Middle frontal gyrus (tissue), 1 donor: Measurements from ENCODE around the gene HIBADH.
A peak's percentile ranks its signal among the peaks of the same experiment; 100 is the strongest.

Experiments
- DNase-seq: peaks from one replicate; pipeline ENCODE4 v3.0.0-alpha.2; 2015; ENCODE audit warnings: low spot score; ENCODE audit errors: extremely low spot score

HIBADH gene

DNA sequence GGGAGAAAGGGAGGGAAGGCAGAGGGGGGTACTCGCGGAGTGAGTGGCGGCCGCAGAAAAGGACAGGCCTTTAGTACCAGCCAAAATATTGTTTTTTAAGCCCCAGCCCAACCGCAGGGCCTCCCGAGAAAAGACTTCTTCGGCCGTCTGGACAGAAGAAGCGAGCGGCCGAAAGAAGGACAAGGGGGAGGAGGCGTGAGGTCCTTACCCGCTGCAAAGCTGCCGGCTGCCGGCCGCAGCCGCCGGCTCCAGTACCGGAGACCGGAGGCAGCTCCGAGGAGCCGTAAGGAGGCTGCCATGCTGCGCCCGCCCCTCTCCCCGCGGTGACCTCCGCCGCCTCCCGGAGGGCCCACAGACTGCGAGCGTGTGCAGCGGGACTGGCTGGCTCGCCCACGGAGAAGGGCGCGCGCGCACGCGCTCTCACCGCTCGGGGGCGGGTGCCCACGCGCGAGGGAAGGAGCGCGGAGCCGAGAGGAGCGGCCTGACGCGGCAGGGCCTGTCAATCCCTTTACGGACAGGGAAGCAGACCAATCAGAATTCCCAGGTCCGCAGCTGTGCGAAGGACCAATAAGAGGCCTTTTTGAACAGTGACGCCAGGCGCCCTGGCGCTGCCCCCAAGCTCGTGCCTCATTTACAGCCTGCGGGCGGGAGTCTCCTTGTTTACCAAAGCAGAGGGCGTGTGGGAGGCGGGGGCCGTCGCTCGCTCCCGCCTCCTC is at the start of gene HIBADH:
Gene HIBADH (minus strand): TSS at position 394 of the 716 bp plus-strand sequence. CDS start 95 bp downstream, at position 299.
- peak; percentile 98 for DNase-seq

DNA sequence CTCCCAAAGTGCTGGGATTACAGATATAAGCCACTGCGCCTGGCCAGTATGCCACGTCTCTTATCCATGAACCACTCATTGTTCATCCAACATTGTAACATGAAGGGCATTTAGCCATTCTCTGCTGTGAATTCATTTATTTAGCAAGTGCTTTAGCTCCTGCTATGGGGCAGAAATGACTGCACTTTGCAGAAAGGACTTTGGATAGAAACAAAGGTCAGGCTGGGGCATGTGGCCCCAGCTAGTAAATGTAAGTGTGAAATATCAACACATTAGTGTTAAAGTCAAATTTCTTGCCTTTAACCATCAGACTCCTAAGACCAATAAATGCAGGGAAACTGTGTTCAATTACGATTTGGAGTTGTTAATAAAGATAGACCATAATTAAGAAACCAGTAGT is 49.5 kb upstream of the HIBADH start:
- no peak for DNase-seq

DNA sequence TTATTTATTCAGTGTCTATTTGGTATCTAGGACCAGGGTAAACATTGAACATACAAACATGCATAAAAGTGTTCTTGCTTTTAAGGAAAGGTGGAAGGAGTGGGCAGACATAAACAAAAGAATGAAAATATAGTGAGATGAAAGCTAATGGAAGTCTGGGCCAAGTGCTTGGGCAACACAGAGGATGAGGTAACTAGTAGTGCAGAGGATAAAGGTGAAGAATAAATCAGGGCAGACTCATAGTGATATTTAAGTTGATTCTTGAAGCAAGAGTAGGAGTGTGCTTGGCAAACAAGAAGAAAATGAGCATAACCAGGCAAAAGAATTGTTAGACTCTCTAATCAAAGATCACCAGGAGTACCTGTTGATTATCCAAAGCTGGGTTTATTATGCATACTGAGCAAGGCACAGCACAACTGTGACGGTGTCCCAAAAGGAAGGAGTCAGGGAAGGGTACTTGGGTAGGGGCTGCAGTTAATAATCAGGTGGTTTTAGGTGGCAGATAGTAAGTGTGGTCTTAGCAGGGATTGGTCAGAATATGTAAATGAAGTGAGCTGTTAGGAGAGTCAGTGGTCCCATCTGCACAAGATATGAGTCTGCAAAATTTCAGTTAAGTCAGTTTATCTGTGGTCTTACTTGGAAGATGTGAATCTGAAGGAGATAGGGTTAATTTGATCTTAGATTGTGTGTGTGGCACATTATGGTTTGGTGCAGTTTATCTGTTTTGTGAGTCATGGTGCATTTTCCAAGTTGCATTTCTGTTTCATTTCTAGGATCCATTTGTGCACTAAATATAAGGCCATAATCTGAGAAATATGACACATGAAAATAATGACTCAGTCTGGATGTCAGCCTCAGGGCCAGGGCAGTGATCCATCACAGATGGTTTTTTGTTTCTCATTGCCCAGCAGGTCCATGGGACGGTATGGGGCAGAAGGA is 46.7 kb upstream of the HIBADH start:
- no peak for DNase-seq

DNA sequence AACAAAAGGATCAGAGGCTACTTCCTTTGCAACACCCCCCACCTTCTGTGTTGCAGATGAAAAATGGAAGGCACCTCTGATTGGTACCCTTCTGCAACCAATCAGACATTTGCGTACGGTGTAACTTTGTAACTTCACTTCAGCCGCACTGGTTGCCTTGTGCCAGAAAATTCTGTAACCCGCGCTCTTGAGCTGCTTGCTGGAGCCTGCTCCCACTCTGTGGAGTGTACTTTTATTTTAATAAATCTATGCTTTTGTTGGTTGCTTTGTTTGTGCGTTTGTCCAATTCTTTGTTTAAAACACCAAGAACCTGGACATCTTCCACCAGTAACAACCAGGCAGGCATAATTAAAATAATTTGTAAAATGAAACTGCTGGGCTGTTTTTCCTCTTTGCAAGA is 45.8 kb upstream of the HIBADH start:
- DNase-seq: no peak

DNA sequence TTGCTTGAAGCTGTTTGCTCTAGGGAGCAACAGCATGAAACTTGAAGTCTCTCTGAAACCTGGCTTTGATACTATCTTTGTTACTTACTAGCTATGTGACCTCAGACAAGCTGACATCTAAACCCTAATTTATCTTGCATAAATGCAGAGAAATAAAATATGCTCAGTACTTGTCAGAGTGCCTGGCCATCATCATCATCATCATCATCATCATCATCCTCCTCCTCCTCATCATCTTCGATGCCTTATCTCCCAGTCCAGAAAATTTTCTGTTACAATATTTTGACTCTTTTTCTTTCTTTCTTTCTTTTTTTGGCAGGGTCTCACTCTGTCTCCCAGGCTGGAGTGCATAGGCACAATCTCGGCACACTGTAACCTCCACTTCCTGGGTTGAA is 42.5 kb upstream of the HIBADH start:
- DNase-seq: no peak

DNA sequence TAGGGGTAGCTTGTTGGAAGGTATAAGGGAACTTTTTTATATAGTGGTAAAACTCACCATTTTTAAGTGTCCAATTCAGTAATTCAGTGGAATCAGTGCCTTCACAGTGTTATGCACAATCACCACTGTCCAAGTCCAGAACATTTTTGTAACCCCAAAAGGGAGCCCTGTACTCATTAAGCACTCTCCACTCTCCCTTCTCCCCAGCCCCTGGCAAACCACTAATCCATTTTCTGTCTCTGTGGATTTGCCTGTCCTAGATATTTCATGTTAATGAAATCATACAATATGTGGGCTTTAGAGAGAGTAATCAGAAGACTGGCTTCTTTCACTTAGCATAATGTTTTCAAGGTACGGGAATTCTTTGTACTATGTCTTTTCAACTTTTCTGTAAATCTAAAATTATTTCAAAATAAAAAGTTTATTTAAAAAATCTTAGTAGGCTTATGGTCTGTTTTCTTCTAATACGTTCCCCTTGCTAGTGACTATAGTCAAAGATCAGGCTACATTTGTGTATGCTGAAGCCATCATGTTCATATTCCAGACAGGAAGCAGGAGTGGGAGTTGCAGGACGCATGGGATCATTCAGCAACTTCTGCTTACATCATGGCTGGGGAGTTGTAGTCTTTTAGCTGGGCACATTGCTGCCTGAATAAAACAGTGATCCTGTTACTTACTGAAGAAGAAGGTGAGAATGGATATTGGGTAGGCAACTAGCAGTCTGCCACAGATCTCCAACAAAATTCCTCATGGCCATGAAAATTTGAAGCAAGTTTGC is 41.9 kb upstream of the HIBADH start:
- no peak for DNase-seq

DNA sequence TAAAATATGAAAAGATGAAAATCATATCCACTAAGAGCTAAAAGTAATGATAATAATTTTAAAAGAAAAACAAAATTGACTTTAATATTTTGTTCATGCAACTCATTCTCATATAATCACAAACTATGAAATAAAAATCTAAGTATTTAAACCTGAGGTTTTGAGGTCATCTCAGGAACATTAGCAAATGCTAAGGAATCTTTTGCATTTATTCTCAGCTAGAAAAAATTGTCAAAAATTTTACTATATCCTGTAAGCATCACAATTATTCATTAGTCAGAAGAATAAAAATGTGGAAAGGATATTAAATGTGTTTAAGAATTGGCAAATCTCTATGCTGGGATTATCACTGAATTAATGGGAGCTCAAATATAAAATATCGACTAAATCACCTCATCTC is 40.5 kb upstream of the HIBADH start:
- no peak for DNase-seq

DNA sequence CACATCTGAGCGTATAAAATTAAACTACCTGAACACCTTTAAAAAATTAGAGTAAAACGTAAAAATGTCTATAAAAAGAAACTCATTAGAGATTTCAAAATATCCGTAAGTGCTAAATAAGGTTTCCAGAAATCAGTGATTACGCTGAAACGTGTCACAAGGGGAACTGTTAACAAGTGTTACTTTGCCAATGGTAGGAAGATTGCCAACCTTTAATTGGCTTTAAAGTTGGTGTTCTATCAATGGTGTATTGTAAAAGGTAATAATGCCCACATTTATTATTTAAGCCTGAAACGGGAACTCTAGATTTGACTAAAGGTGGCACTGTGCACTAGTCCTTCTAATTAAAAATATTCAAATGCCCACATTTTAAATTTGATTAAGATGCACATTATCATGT is 37.8 kb upstream of the HIBADH start:
- DNase-seq: no peak

DNA sequence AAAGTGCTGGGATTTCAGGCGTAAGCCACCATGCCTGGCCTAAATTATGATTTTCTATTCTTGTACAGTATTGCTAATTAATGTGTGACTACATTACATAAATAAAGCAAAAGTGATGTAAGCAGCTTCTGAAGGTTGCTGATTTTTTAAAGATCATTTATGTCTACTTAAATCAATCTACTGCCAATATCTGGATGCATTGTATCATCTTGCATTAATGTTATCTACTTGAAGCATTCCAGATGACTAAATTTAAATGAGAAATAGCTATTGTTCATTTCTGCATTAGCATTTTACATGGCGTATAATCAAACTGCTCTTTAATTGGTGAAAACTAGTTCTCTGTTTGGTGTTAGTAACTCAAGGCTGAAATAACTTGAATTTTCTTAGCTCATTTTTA is 37.1 kb upstream of the HIBADH start:
- no peak for DNase-seq

DNA sequence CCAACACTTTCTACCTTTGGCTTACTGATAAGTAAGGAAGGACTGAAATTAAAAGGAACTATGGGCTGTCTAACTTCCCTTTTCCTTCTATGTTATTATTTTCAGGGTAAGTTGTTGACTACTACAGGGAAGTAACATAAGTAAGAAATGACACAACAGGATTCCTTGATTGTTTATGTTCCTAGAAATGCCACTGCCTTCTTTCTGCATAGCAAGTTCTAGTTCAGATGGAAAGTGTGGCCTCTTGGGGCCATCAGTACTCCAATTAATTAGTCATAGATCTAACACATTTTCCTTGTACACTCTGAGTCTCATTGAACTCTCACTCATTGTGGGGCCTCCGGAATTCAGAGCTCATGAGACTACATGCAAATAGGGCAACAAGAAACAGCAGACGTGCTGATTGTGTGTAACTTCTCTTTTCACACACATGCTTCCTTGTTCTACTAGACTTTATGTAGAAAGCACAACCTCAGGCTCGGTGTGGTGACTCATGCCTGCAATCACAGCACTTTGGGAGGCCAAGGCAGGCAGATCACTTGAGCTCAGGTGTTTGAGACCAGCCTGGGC is 35.3 kb upstream of the HIBADH start:
- DNase-seq: no peak

DNA sequence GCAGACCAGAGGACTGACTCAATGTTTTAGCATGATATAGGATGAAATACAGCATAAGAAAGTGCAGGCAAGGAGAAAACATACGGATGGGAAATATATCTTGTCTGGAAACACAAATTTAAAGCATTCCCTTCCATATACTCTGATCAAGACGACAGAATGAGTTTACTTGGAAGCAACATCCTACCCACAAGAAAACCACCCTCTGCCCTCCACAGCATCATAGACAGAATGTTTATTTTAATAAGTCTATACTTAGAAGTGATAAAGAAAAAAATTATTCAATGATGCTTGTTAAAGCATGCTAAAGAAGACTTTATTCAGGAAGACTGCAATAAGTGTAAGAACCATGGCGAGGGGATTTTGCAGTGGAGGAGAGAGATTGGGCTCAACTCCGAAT is 32.4 kb upstream of the HIBADH start:
- DNase-seq: no peak

DNA sequence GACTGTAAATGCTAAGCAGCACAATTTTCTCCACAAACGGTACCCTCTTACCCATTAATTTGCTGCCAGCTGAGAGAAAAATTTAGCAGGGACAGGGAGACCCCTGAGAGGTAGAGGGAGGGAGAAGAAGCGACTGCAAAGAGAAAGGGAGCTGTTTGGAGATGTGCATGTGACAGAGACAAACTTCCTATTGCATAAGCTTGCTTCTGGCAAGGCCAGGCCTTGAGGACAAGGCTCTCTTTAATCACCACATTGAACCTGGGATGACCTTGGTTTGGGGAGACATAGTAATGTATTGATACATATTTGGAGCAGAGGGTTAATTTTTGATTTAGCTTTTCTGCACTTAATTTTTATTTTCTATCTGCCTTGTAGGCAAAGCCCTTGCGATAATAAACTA is 31.1 kb upstream of the HIBADH start:
- no peak for DNase-seq

DNA sequence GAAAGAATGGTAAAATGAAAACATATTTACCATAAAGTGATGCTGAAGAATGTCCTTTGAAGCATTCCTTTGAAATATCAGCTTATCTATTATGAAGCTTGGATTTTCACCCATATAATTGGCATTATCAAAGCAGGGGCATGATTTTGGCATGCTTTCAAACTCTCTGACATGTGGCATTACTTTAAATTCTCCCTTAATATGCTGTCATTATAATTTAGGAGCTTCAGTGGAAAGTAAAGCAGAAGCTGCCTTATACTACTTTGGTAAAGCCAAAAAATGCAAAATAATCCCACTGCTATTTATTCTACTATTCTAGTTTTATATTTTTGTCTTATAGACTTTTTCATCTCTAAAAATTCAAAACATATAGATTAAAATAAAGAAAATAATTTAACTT is 28.0 kb upstream of the HIBADH start:
- no peak for DNase-seq

DNA sequence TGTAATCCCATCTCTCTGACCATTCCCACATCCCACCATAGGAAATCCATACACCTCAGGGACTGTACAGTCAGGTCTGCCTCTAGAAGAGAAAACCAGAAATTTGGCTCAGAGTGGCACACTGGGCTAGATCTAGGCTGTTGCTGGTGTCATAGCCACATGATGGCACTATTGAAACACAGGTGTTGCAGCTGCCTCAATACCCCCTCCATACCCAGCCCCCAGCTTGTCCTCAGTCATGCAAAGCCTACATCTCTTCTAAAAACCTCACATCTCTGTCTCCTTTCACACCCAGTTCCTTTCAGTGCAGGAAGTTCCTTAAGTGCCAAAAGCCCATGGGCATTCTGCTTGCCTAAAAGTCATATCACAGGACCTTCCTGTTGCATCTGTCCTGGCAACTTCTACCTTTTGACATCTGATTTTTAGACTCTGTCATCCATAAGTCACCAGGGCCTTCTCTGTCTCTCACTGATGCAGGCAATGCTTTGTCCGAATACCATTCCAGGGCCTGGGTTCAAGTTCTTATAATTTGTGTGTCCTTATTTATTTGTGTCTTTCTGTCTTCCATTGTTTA is 27.0 kb upstream of the HIBADH start:
- no peak for DNase-seq

DNA sequence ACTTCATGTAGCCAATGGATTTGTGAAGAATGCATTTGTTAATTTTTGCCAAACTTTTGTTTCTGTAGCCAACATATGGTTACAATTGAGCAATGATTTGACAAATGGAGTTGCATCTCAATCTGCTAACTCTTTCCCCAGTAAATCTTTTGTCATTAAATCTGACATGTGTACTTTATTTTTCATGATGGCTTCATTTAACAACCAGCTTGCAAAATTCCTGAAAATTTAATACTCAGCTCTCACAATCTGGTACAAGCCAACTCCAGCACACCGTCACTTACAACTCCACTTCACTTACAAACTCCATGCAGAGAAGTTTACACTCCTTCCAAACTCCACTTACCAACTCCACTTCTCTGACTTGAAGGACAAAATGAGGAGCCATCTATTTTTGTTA is 26.5 kb upstream of the HIBADH start:
- DNase-seq: no peak

DNA sequence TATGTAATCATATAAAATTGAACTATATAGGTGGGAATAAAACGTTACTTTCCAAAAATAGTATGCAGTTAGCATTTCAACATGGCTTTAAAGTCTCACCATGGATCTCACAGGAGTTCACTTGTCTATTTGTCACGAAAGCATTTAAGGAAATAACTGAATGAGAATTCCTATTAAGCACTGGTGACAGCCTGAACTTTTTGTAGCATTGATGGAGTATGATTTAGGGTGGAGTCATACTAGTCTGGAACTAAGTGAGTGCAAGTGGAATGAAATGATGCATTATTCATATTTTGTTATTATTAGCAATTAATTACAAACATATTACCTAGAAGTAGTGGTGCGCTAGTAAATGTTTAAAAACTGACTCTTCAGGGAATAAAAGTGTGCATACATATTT is 26.0 kb upstream of the HIBADH start:
- DNase-seq: no peak

DNA sequence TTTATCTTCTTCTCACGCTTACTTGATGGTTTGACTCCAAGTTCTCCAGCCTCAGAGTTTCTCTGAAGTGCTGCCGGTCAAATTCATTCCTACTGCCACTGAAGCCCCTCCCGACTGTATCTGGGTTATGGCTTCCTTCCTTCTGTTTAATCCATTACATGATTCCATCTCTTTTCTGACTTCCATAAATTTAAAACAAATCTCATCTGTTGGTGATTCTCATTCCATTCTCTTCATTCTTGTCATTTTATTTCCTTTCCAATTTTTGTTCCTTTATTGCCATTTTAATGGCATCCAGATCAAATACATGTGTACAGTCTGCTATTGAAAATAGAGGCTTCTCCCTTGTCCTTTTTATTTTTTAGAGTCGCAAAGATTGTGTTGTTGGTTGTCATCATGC is 25.4 kb upstream of the HIBADH start:
- DNase-seq: no peak

DNA sequence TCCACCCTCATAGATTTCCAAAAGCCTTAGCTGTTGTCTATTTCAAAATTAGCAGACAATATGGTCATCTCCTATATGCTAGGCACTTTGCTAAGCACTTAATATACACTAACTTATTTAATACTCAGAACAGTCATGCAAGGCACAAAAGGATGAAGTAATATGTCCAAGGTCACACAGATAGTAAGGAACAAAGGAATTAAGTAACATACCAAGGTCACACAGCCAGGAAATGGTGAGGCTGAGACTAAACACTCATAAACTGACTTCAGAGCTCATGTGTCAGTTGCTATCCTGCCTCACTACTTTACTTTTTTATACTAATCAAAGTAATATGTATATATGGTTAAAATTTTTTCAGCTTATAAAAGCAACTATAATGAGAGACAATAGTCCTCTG is 23.6 kb upstream of the HIBADH start:
- no peak for DNase-seq

DNA sequence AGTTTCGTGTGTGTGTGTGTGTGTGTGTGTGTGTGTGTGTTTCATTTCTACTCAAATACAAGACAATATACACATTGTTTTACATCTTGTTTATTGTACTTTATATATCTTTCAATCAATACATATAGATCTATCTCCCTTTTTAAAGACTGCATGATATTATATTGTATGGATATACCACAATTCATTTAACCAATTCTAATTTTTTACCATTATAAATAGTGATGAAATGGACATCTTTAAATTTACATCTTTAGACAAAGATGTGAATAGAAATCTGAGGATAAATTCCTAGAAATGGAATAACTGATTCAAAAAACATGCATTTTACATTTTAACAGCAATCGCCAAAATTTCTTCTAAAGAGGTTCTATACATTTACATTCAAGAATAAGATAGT is 23.2 kb upstream of the HIBADH start:
- no peak for DNase-seq

DNA sequence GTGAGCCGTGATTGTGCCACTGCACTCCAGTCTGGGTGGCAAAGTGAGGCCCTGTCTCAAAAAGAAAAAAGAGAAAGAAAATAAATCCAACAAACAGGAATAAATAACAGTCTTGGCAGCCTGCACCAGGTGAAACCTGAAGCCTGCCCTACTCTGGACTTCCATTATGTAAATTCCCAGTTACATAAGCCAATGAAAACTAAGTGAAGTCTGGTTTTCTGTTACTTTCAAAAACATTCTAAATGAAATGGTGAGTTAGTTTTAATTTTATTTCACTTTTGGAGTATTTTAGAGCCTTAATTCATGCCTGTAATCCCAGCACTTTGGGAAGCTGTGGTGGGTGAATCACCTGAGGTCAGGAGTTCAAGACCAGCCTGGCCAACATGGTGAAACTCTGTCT is 22.5 kb upstream of the HIBADH start:
- no peak for DNase-seq

DNA sequence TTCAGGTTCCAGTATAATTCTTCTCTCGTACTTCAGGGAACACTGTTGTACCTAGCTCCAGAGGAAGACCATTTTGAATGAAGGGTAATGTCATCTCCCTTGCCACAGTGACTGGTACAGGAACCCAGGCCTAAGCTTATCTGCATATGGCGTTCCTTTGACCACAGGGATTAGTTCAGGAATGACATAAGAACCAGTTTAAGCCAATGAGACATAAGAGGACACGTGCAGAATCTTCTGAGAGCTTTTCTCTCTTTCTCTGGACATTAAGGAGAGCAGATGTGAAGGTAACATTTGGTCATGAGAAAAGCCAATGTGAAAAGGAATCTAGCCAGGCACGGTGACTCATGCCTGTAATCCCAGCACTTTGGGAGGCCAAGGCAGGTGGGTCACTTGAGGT is 21.8 kb upstream of the HIBADH start:
- DNase-seq: no peak
